Upper lobe of right lung (tissue), 1 donor: ENCODE data around the gene PIMREG. TPM values are rescaled to one million over a fixed set of nuclear protein-coding genes. Genes with fewer than 3 reads are reported as not detected.

Source experiments
- ATAC-seq: fragments of 200-7000 bp; cut with Tn5 transposase; one replicate; pipeline ENCODE4 v1.9.1; 2020; ENCODE audit warnings: mild to moderate bottlenecking, moderate library complexity
- DNase-seq: peaks from one replicate; pipeline ENCODE4 v3.0.0-alpha.2; 2020
- H3K27ac ChIP-seq: fragments of 200-600 bp; one replicate; pipeline ENCODE4 v1.8.0; 2022
- H3K27me3 ChIP-seq: fragments of 200-600 bp; one replicate; pipeline ENCODE4 v1.8.0; 2022; ENCODE audit warnings: mild to moderate bottlenecking
- H3K36me3 ChIP-seq: fragments of 200-600 bp; one replicate; pipeline ENCODE4 v1.8.0; 2022
- H3K4me1 ChIP-seq: fragments of 200-600 bp; one replicate; pipeline ENCODE4 v1.8.0; 2022
- H3K4me3 ChIP-seq: fragments of 200-600 bp; one replicate; pipeline ENCODE4 v1.8.0; 2022; ENCODE audit warnings: mild to moderate bottlenecking
- H3K9me3 ChIP-seq: fragments of 200-600 bp; one replicate; pipeline ENCODE4 v1.8.0; 2022
- intact Hi-C: fragments of 100-400 bp; cut with DNase I; formaldehyde crosslinking; loops from one replicate; pipeline ENCODE4 v1.11.0; 2022
- total RNA-seq: library from RNA; stranded (reverse); fragmentation: NEBNext Ultra II Directional; extraction: Animal tissue kit (Norgen Biotek cat#: 25700); gene quantifications from one replicate; pipeline ENCODE4 v1.2.1, GENCODE V29; 2021
- TF ChIP-seq, protein P1 (sequence below): fragments of 200-600 bp; IDR thresholded peaks from one replicate; pipeline ENCODE4 v1.8.0; 2022; ENCODE audit warnings: antibody characterized with exemption
- donor health status: DM: no; HTN: yes; CAD: no; lungs with severe emphysema.

Gene PIMREG
- total RNA-seq, 1 donor from 2014 or later: 0.26 TPM

DNA sequence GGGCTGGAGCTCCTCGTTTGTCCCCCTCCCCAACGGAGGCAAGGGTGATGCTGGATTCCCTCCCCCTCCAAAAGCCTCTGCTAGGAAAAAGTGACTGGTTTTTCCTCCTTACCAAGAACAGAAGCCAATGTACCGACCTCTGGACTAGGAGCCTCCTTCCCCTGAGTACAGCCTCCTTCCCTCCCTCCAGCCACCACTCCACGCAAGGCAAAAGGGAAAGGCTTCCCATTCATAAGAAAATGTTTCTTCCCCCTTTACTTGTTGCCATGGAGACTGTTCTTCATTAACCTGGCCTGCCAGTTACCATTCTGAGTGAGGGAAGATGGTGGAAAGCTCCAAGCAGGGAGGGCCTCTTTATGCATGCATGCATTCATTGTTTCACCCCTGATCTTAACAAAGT, 4.3 kb upstream of the PIMREG start:
- Histone ChIP-seq H3K27me3 (peaks cover 31% of the 10 kb centered on the region), H3K27ac (no peak overlapping the region), H3K4me1 (peaks cover 9% of the 10 kb centered on the region), H3K36me3 (no peaks in the 10 kb centered on the region), H3K9me3 (no peaks in the 10 kb centered on the region), H3K4me3 (no peak overlapping the region)
- no peak for DNase-seq
- TF ChIP-seq, protein P1, sequence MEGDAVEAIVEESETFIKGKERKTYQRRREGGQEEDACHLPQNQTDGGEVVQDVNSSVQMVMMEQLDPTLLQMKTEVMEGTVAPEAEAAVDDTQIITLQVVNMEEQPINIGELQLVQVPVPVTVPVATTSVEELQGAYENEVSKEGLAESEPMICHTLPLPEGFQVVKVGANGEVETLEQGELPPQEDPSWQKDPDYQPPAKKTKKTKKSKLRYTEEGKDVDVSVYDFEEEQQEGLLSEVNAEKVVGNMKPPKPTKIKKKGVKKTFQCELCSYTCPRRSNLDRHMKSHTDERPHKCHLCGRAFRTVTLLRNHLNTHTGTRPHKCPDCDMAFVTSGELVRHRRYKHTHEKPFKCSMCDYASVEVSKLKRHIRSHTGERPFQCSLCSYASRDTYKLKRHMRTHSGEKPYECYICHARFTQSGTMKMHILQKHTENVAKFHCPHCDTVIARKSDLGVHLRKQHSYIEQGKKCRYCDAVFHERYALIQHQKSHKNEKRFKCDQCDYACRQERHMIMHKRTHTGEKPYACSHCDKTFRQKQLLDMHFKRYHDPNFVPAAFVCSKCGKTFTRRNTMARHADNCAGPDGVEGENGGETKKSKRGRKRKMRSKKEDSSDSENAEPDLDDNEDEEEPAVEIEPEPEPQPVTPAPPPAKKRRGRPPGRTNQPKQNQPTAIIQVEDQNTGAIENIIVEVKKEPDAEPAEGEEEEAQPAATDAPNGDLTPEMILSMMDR: no peak
- intact Hi-C loops: no loop called here
- ATAC-seq: no peak

DNA sequence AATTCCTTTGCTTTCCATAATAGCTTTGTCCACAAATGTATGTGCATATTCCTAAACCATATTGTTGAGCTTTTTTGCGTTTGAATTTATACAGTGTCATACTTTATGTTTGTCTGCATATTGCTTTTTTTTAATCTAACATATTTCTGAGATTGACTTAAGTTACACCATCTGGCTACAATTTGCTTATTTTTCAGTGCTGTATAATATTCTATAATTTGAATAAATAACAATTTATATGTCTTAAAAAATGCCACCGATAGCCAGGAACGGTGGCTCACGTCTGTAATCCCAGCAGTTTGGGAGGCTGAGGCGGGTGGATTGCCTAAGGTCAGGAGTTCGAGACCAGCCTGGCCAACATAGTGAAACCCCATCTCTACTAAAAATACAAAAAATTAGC, 1.5 kb upstream of the PIMREG start:
- Histone ChIP-seq H3K36me3 (no peaks in the 10 kb centered on the region), H3K9me3 (no peaks in the 10 kb centered on the region), H3K27me3 (peaks cover 26% of the 10 kb centered on the region), H3K27ac (no peak overlapping the region), H3K4me1 (peaks cover 9% of the 10 kb centered on the region), H3K4me3 (no peak overlapping the region)
- intact Hi-C loops: no loop called here
- DNase-seq (no peak), ATAC-seq (no peak)
- TF ChIP-seq, protein P1: no peak

DNA sequence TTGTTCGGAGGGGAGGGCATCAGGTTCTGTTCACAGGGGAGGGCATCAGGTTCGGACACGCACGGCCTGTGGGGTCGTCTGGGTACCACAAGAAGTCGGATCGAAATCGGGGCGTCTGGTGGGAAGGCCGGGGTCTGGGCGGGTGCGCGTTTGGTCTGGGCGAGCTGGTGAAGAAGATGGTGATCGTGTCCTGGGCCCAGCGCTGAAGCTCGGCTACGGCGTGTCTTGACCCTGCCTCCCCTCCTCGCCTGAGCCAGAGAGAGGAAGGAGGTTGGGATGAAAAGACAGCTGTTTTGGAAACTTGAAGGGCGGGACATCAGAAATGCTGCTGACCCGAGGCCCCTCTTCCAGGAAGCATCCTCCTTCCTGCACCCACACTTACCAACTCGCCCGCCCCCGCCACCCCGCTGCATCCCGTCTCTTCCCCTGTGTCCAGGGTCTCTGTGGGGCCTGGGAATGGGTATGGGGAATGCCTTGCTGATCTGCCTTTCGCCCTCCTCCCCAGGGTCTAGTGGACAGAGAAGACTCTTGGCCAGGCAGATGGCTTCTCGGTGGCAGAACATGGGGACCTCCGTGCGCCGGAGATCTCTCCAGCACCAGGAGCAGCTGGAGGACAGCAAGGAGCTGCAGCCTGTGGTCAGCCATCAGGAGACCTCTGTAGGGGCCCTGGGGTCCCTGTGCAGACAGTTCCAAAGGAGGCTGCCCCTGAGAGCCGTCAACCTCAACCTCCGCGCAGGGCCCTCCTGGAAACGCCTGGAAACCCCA, 498 bp downstream of the PIMREG start:
- Histone ChIP-seq H3K9me3 (no peaks in the 10 kb centered on the region), H3K27me3 (peaks cover 15% of the 10 kb centered on the region), H3K36me3 (no peaks in the 10 kb centered on the region), H3K27ac (no peak overlapping the region), H3K4me1 (peaks cover 9% of the 10 kb centered on the region), H3K4me3 (peak overlapping the region; percentile 66)
- intact Hi-C loops: no loop called here
- TF ChIP-seq, protein P1: no peak
- DNase-seq (no peak), ATAC-seq (no peak)

DNA sequence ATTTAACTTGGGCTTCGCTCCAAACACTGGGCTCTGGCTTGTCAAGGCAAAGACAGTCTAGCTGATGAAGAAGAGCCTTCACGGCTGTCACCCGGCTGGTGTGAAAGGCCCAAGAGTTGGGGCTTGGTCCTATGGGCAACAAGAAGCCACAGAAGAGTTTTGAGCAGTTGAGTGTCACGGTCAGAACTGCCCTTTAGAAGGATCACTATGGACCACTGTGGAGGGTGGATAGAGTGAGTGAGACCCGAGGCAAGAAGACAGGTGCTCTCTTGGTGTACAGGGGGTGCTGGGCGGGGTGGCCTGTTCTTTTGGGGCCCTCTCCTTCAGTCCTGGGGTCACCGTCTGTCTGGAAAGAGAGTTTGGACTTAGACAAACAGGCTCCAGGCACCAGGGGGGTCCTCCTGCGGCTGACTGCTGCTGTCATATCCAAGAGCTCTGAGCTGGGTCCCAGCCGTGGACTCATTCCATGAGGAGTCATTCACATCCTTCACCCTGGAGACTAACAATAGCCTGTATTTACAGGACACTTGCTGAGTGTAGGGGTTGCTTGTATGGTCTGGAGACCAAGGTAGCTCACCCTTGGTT, 2.4 kb downstream of the PIMREG start:
- intact Hi-C loops: no loop called here
- H3K9me3 ChIP-seq: no peaks in the 10 kb centered on the region
- H3K27me3 ChIP-seq: peaks cover 2% of the 10 kb centered on the region
- no peak for ATAC-seq
- no peak overlapping the region for H3K27ac ChIP-seq
- H3K4me1 ChIP-seq: peaks cover 9% of the 10 kb centered on the region
- TF ChIP-seq, protein P1: no peak
- no peak overlapping the region for H3K4me3 ChIP-seq
- DNase-seq: no peak
- H3K36me3 ChIP-seq: no peaks in the 10 kb centered on the region

DNA sequence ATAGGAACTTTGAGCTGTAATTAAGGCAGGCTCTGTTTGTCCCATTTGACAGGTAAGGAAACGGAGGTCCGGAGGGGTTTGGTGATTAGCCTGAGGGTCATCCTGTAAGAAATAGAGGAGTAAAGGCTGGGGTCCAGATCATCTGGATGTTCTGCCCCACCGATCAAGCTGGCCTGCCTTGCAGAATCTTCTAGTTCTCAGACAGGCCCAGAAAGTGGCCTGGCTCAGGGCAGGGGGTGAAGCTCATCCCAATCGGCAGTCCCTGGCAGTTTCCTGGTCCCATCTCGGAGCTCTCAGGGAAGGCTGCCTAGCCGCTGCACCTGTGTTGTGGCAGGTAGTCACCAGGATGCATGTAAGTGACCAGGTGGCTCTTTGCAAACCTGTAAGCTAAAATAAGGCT, 4.2 kb downstream of the PIMREG start:
- Histone ChIP-seq H3K4me1 (peaks cover 5% of the 10 kb centered on the region), H3K27ac (no peak overlapping the region), H3K36me3 (no peaks in the 10 kb centered on the region), H3K9me3 (no peaks in the 10 kb centered on the region), H3K27me3 (no peaks in the 10 kb centered on the region), H3K4me3 (no peak overlapping the region)
- TF ChIP-seq, protein P1: no peak
- DNase-seq (no peak), ATAC-seq (no peak)
- intact Hi-C loops: no loop called here
